KMS-11 (cell line): Measurements from ENCODE around the gene MSMP.
A peak's percentile ranks its signal among the peaks of the same experiment; 100 is the strongest.

ENCODE experiments used
- H2AFZ ChIP-seq: fragments of 200-600 bp; sonication (generic); 2 replicates; pipeline ENCODE4 v1.6.1; 2016; ENCODE audit warnings: antibody characterized with exemption, mixed run types, low read depth
- H3K27ac ChIP-seq: fragments of 200-600 bp; sonication (generic); 2 replicates; pipeline ENCODE4 v1.6.1; 2016; ENCODE audit warnings: mild to moderate bottlenecking, mixed run types
- H3K27me3 ChIP-seq: fragments of 200-600 bp; sonication (generic); 2 replicates; pipeline ENCODE4 v1.6.1; 2017; ENCODE audit warnings: mild to moderate bottlenecking, low read depth, mixed run types, moderate library complexity; ENCODE audit not compliant: insufficient read depth
- H3K36me3 ChIP-seq: fragments of 200-600 bp; sonication (generic); 2 replicates; pipeline ENCODE4 v1.6.1; 2017; ENCODE audit warnings: mild to moderate bottlenecking, mixed run types; ENCODE audit not compliant: insufficient read depth
- H3K4me1 ChIP-seq: fragments of 200-600 bp; sonication (generic); 2 replicates; pipeline ENCODE4 v1.6.1; 2016; ENCODE audit warnings: mild to moderate bottlenecking, low read depth, mixed run types; ENCODE audit not compliant: poor library complexity, severe bottlenecking
- H3K4me2 ChIP-seq: fragments of 200-600 bp; sonication (generic); 2 replicates; pipeline ENCODE4 v1.7.0; 2016; ENCODE audit warnings: mild to moderate bottlenecking, mixed run types
- H3K4me3 ChIP-seq: fragments of 200-600 bp; sonication (generic); IDR thresholded peaks from 2 replicates; pipeline ENCODE4 v1.6.1; 2017; ENCODE audit warnings: low read depth, low read length, mixed read lengths; ENCODE audit not compliant: insufficient read depth
- H3K79me2 ChIP-seq: fragments of 200-600 bp; sonication (generic); 2 replicates; pipeline ENCODE4 v1.6.1; 2016; ENCODE audit warnings: low read depth, mixed run types; ENCODE audit not compliant: insufficient read depth
- H3K9ac ChIP-seq: fragments of 200-600 bp; sonication (generic); 2 replicates; pipeline ENCODE4 v1.6.1; 2016; ENCODE audit warnings: mild to moderate bottlenecking, mixed run types
- H4K20me1 ChIP-seq: fragments of 200-600 bp; sonication (generic); 2 replicates; pipeline ENCODE4 v1.6.1; 2016; ENCODE audit warnings: mild to moderate bottlenecking, mixed run types; ENCODE audit not compliant: insufficient read depth
- TF ChIP-seq, protein P1 (sequence below): fragments of 200-600 bp; sonication (generic); conservative IDR thresholded peaks from 2 replicates; pipeline ENCODE4 v1.6.1; 2017; ENCODE audit warnings: low read depth, mild to moderate bottlenecking, antibody characterized with exemption, low read length, moderate library complexity, mixed read lengths

MSMP gene

DNA sequence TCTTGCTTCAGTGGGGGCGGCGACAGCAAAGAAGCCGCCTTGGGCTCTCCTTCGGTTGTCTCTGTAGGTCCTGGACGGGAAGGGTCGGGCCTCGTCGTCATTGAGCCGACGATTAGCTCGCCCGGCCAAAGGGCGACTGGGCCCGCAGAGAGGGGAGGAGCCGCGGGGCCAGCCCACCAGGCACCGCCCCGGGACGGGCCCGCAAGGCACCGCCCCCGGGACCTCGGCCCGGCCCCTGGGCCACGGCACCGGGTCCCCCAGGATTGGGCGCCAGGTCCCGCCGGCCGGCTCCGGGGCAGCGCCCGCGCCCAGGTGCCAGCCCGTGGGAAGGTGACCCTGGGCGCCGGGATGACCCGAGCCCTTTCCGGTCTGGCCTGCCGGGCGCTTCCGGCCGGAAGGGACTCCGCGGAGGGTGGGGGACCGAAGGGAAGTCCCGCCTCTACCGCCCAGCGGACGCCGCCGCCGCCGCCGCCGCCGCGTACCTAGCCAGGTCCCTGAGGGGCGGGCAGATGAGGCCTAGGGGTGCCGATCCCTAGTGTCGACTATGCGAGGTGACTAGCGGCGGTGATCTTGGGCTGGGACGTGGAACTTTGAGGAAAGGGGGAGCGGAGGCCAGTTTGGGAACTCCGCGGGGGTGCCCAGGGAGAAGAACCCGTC is 5.1 kb downstream of the MSMP start, which contains the start of the genes GBA2 and RGP1:
Gene GBA2 (minus strand): TSS at position 371 of the 657 bp plus-strand sequence. CDS start 524 bp downstream, outside the sequence.
Gene RGP1 (plus strand): TSS at position 430 of the 657 bp plus-strand sequence. CDS start 469 bp downstream, outside the sequence.
- Histone ChIP-seq H3K79me2 (peaks cover 35% of the 10 kb centered on the region), H3K9ac (peak within 1 kb of the TSS; percentile 45), H3K36me3 (no peaks in the 10 kb centered on the region), H3K27ac (peak within 1 kb of the TSS; percentile 26; the same call in 1 of the 2 replicates), H3K4me1 (peaks cover 23% of the 10 kb centered on the region), H3K27me3 (no peaks in the 10 kb centered on the region), H3K4me3 (no peak within 1 kb of the TSS), H3K4me2 (peak within 1 kb of the TSS; percentile 85), H4K20me1 (no peaks in the 10 kb centered on the region; the same call in 1 of the 2 replicates), H2AFZ (peak within 1 kb of the TSS; percentile 76)
- TF ChIP-seq, protein P1, sequence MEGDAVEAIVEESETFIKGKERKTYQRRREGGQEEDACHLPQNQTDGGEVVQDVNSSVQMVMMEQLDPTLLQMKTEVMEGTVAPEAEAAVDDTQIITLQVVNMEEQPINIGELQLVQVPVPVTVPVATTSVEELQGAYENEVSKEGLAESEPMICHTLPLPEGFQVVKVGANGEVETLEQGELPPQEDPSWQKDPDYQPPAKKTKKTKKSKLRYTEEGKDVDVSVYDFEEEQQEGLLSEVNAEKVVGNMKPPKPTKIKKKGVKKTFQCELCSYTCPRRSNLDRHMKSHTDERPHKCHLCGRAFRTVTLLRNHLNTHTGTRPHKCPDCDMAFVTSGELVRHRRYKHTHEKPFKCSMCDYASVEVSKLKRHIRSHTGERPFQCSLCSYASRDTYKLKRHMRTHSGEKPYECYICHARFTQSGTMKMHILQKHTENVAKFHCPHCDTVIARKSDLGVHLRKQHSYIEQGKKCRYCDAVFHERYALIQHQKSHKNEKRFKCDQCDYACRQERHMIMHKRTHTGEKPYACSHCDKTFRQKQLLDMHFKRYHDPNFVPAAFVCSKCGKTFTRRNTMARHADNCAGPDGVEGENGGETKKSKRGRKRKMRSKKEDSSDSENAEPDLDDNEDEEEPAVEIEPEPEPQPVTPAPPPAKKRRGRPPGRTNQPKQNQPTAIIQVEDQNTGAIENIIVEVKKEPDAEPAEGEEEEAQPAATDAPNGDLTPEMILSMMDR: no peak

DNA sequence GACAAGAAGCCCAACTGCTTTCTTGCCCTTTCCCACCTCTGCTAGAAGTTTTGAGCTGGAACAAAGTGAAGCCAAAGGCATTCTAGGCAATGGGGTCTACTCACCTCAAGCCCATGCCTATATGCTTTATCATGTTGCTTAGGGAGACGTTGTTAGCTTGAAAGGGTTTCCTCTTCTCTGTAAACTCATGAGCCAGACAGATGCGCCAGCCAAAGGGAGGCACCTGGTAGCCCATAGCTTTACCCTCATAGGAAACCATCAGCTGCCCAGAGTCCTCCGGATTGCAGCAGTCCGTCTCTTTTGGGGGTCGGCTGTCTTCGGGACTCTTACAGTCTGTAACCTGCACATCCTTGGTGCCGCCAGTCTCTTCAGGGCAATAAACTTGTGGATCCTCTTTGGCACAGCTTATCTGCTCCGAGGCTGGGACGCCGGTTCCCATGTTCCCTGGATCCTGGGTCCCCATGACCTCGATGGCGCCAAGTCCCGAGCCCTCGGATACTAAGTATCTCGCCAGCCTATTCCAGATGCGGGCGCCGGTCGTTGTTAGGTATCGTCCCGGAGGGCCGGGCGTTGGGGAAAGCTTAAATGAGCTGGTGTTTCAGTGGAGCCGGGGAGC is 5.7 kb downstream of the MSMP start:
- Histone ChIP-seq H3K27me3 (no peaks in the 10 kb centered on the region), H3K4me3 (no peak overlapping the region), H2AFZ (peak overlapping the region; percentile 76), H3K27ac (peak overlapping the region; percentile 26; the same call in 1 of the 2 replicates), H3K4me1 (peaks cover 23% of the 10 kb centered on the region), H4K20me1 (no peaks in the 10 kb centered on the region; the same call in 1 of the 2 replicates), H3K4me2 (peak overlapping the region; percentile 85), H3K36me3 (no peaks in the 10 kb centered on the region), H3K79me2 (peaks cover 35% of the 10 kb centered on the region), H3K9ac (peak overlapping the region; percentile 45)
- TF ChIP-seq, protein P1: no peak

DNA sequence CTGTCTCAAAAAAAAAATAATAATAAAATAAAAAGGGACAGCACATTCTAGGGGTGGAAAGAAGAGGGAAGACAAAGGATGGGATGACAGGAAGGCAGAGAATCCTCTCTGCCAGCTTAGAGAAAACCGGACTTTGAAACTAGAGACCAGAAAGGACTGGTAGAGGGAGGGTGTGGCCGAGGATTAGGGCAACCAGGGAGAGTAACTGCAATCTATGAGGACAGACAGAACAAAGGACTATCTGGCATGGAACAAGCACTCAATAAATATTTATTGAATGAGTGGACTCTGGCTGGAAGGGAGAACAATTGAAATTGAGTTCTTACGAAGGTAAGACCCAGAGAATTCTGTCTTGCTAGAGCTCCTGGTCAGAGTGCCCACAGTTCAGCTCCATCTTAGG is 7.5 kb downstream of the MSMP start:
- H3K27ac ChIP-seq: no peak overlapping the region
- H3K9ac ChIP-seq: no peak overlapping the region; the same call in 1 of the 2 replicates

DNA sequence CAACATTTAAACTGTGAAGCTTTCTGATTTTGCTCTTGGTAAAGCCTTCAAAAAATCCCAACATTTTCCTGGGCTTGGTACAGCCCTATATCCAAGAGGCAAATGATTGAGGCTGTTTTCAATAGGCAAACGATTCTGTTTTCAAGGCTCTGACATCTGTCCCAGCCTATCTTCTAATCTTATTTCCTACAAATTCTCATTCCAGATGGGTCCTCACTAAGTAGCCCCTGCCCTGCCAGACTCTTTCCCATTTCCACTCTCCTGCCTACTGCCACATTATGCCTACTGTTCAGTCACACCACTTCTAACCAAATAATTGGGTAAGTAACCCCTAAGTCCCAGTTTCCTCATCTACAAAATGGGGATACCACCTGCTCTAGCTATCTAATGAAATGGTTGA is 8.5 kb downstream of the MSMP start:
- TF ChIP-seq, protein P1: no peak
- Histone ChIP-seq H2AFZ (no peak overlapping the region), H3K27ac (no peak overlapping the region), H3K9ac (no peak overlapping the region), H3K4me2 (peak overlapping the region; percentile 85), H3K79me2 (peaks cover 35% of the 10 kb centered on the region), H4K20me1 (no peaks in the 10 kb centered on the region; the same call in 1 of the 2 replicates), H3K27me3 (no peaks in the 10 kb centered on the region), H3K4me3 (no peak overlapping the region), H3K4me1 (peaks cover 27% of the 10 kb centered on the region), H3K36me3 (no peaks in the 10 kb centered on the region)

More for the DNA sequence above, 7.5 kb downstream of the MSMP start:
- Histone ChIP-seq H3K79me2 (peaks cover 35% of the 10 kb centered on the region), H3K4me2 (peak overlapping the region; percentile 85), H3K27me3 (no peaks in the 10 kb centered on the region), H4K20me1 (no peaks in the 10 kb centered on the region; the same call in 1 of the 2 replicates), H3K4me1 (peaks cover 27% of the 10 kb centered on the region), H3K4me3 (no peak overlapping the region), H3K36me3 (no peaks in the 10 kb centered on the region), H2AFZ (no peak overlapping the region)
- TF ChIP-seq, protein P1: no peak
